GM21786 (cell line): ENCODE results near the gene TMCO4.
A peak's percentile ranks its signal among the peaks of the same experiment; 100 is the strongest.
"Not testable (repeated sequence)": the region's sequence is repeated elsewhere in the genome, so short reads cannot be mapped to it uniquely, and the experiment has no call there.

Experiments
- ATAC-seq: cut with Tn5 transposase; IDR thresholded peaks from one replicate; pipeline ENCODE4 v1.9.1; 2021; ENCODE audit not compliant: unreplicated experiment

The TMCO4 gene

DNA sequence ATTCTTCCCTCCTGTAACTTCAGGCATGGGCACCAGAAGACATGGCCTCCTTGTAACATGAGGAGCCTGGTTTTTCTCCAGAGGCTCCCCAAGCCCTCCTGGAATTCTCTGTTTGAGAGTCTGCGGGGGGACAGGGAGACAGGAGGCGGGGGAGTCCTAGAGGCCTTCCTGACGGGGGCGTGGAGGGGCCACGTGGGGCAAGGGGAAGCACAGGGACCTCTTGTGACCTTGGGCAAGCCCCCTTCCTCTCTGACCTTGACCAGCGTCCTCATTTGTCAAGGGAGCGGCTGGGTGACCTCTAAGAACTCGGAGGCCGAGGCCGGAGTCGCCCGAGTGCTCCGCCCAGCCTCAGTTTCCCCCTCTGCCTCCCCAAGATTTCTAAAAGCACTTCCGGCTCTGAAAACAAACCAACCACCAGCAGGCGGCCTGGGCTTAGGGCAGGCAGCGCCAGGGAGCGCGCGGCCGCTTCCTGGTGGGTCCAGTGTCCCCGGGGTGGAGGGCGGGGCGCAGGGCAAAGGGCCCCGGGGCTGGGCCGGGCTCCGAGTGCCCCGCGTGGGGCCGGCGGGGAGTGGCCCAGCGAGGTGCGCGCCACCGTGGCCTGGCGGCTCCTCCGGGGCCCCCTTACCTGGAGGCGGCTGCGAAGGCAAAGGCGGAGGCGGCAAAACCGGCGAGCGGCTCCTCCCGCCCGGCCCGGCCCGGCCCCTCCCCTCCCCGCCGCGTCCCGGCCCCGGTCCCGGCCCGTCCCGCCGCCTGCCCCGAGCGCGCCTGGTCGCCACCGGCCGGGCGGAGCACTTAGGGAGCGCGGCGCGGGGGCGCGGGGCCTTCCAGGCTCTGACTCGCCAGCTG lies at the start of gene TMCO4:
TSS of gene TMCO4 (minus strand) at position 687 of the 846 bp plus-strand sequence. CDS start 19,158 bp downstream, outside the sequence.
- peak; percentile 59 for ATAC-seq

DNA sequence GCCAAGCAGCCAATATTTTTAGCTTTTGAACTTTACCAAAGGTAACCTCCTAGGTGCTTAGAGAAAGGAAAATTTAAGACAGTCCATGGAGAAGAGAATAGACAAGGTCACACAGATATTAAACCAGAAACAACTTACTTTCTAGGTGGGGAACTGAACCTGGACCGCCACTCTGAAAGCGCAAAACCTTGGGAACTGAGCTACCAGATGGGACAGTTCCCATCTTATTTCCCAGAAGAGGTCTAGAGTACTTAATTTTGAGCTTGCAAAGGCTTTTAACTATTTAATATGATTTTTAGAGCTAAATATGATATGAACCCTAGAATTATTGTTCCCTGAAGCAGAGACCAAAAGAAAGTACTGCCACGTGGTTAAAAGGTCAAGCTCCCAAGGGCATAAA lies 49.6 kb upstream of the TMCO4 start:
- not testable (repeated sequence) for ATAC-seq

DNA sequence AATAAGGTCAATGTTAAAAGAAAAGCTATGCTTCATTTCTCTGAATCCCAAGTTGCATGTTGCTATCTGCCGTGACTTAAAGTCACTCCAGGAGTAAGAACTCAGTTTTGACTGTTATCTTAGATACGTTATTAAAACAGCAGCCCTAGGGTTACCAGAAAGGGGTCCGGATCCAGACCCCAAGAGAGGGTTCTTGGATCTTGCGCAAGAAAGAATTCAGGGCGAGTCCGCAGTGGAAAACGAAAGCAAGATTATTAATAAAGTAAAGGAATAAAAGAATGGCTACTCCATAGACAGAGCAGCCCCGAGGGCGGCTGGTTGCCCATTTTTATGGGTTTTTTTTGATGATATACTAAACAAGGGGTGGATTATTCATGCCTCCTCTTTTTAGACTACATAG lies 47.6 kb upstream of the TMCO4 start:
- ATAC-seq, result not testable (repeated sequence)

DNA sequence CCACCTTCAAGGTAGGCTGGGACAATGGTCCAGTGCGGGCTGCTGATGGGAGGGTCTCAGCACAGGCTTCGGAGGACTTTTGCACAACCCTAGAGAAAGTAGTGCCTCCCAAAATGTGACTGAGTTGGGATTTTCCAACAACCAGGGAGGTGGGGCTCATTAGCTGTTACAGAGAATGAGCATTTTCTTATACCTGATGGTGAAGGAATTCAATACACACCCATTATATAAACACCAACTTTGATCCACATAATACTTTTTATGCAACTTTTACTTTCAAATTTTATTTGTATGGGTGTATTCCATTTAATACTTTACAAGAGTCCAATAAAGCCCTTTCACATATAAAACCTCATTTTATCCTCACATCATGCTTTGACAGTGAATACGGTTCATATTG lies 46.6 kb upstream of the TMCO4 start:
- no peak for ATAC-seq

DNA sequence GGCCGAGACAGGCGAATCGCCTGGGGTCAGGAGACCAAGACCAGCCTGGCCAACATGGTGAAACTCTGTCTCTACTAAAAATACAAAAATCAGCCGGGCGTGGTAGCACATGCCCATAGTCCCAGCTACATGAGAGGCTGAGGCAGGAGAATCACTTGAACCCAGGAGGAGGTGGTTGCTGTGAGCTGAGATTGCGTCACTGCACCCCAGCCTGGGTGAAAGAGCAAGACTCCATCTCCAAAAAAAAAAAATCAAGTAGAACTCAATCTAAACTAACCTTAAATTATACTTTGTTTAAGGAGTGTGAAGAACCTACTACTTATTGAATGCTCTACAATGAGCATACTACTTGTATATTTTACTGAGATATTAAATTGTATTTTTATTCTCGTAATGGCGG lies 45.8 kb upstream of the TMCO4 start:
- ATAC-seq, result no peak

DNA sequence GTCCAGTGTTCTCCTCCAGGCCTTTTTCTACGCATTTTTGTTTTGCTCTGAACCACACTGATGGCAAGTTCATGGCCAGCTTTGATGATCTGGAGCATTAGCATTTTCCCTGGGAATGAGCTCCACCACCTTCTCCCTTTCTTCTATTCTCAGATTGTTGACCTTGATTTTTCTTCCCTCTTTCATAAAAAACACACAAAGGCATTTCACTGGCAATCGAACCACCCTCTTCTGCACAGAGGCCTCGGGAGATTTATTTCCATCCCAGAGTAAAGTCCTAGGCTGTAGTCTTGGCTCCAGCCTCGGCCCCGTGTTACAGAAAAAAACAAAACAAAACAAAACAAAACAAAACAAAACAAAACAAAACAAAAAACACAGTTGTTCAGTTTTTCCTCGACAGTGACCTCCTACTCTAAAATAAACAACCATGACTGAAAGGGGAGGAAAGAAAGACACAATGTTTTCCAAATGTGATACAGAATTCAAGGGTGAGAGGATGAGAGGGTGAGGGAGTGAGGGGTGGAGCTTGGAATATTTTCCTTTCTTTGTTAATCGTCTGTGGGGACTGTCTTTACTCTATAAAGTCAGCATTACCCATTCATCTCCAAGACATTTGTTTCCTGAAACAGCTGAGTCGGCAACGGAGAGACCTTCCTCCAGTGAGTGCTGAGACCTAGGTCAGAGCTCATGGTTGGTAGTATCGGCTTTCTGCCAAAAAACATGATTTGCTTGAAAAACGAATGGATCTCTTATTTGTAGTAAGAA lies 45.2 kb upstream of the TMCO4 start:
- no peak for ATAC-seq

DNA sequence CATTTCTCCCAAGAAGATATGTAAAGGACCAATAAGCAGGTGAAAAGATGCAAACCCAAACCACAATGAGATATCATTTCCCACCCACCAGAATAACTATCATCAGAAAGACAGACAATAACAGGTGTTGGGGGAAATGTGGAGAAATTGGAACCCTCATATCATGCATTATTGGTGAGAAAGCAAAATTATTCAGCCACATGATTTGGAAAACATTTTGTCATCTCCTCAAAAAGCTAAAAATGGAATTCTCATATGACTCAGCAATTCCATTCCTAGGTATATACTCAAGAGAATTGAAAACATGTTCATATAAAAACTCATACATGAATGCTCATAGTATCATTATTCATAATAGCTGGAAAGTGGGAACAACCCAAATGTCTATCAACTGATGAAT lies 40.5 kb upstream of the TMCO4 start:
- ATAC-seq, result no peak

DNA sequence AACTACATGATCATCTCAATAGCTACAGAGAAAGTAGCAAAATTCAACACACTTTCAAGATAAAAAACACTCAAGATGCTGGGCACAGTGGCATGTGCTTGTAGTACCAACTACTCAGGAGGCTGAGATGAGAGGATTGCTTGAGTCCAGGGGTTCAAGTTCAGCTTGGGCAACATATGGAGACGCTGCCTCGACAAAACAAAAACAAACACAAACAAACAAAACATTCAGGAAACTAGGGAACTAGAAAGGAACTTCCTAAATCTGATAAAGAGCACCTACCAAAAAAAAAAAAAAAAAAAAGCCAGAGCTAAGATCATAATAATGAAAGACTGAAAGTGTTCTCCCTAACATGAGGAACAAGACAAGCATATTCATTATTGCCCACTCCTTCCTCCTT lies 38.1 kb upstream of the TMCO4 start:
- ATAC-seq, result no peak

DNA sequence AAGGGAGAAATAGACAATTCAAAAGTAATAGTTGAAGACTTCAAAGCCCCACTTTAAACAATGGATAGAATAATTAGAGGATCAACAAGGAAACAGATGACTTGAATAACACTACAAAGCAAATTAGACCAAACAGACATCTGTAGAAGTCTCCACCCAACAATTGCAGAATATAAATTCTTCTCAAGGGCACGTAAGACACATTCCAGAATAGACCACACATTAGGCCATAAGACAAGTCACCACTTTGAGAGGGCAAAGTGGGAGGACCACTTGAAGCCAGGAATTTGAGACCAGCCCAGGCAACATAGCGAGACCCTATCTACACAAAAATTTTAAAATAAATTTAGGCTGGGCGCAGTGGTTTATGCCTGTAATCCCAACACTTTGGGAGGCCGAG lies 35.9 kb upstream of the TMCO4 start:
- no peak for ATAC-seq

DNA sequence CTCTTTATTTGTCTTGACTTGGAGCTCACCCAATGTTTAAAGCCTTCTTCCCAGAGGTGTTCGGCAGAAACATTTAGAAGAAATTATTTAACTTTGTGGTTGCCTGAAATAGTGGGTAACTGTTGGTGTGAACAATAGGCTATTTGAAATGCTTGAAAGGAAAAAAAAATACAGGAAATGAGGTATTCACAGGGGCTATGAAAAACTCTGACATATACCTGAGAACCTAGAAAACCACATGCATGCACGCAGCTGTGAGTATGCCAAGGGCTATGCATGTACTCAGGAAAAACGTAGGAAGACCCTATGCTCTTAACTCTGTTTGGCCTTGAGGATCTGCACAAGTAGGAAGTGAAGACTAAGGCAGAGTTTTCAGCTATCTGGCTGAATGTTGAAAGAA lies 31.7 kb upstream of the TMCO4 start:
- ATAC-seq, result no peak

DNA sequence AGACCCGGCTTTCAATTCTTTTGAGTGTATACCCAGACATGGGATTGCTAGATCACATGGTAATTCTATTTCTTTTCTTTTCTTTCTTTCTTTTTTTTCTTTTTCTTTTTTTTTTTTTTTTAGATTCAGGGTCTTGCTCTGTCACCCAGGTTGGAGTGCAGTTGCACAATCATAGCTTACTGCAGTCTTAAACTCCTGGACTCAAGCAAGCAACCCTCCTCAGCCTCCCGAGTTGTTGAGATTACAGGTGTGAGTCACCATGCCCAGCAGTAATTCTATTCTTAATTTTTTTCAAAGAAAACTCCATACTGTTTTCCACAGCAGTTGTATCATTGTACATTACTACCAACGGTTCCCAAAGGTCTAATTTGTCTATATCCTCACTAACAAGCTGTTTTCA lies 28.8 kb upstream of the TMCO4 start:
- no peak for ATAC-seq

DNA sequence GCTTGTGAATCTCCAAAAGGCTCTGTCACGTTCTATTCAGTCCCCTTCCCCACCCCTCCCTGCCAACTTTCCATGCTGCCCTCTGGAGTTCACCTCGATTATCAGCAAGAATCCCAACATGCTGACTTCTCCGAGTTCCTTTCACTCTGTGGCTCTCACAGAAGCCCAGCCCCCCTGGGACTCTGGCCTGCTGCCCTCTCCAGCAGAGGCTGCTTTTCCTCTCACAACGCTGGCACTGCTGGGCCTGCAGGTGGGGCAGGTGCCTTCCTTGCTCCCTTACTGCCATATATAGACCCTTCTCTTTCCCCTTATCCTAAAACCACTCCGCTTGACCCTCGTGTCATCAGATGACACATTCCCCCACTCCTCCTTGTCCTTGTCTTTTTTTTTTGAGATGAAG lies 25.6 kb upstream of the TMCO4 start:
- no peak for ATAC-seq

DNA sequence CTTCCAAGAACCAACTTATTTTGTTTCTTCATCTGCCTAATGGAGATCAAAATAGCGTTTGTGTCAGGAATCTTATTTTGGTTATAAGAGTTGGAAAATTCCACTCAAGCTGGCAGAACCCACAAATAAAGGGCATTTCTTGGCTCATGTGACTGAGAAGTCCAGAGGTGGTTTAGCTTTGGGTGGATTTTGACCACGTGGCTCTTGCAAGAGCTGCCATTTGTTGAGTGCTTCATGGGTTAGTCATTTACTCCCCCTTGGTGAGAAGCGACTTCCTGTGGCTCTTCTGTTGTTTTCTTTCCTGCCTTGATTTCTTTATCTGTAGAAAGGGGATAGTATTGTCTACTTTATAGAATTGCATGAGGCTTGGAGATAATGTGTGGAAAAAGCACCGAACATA lies 24.8 kb upstream of the TMCO4 start:
- no peak for ATAC-seq

DNA sequence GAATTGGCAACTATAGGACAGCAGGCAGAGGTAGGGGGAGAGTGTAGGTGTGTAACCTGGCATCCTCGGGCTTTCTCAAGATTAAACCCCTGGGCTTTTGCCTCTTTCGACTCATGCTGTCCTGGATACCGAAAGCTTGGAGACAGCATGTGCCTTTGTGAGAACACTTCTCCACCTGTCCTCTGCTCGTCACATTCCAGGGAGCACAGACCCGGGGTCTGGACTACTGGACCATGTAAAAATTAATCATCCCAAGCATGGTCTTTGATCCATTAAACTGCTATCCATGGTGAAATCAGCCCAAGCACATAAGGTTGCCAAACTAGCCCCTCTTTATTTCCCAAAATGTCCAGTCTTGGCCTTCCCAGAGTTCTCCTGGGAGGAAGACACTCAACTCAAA lies 24.3 kb upstream of the TMCO4 start:
- no peak for ATAC-seq

DNA sequence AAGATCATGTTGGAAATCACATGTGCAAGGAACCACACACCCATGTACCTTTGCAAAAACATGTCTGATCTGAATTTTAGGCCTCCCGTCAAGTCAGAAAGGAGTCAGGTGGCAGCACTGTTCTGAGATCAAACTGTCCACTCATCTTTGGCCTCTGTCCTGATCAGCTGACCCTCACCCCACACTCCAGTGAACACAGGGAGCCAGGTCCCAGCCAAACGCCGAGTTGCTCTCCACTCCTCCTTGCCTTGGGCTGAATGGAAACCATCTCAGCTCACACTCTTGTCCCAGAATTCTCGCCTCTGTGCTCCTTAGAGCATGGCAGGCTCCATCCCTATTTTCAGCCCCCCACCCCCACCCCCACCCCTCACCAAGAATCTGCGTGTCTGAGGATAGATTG lies 20.0 kb upstream of the TMCO4 start:
- no peak for ATAC-seq

DNA sequence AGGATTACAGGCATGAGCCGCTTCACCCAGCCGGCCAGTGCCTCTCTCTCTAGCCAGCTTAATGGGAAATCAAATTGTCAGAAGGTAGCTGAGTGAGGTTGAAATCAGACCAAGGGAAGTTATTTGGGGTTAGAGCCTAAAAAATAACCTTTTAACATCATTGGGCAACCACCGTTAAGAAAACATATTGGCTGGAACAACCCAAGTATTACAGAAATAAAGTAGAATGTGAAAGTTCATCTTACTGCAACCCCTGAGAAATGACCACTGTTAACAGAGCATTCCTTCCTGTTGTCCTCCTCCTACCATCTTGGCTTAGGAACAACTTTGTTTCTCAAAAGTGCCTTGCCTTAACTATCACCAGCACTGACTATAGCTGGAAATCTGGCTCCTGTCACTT lies 18.6 kb upstream of the TMCO4 start:
- ATAC-seq, result no peak

DNA sequence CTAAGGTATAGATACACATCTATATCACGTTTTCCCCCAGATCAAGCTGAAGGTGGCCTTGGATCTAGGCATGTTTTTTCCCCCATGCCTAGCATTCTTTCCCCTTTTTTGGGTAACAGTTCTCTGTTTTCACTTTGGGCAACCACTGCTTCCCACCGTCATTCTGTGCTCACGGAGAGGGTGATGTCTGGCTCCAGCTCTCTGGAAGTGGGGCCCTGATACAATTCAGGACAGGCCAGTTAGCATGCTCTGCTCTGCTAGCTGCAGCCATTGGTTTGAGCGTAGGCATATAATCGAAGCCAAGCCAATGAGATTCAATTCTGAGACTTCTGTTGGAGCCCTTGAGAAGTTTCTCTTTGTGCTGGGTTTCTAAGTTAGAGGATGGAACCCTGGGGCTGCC lies 17.4 kb upstream of the TMCO4 start:
- no peak for ATAC-seq

DNA sequence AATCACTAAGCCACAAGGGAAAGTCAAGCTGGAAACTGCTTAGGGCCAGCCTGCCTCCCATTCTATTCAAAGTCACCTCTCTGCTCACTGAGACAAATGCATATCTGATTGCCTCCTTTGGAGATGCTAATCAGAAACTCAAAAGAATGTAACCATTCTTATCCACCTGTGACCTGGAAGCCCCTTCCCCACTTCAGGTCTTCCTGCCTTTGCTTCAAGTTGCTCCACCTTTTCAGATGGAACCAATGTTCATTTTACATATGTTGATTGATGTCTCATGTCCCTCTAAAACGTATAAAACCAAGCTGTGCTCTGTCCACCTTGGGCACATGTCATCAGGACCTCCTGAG lies 17.0 kb upstream of the TMCO4 start:
- ATAC-seq, result not testable (repeated sequence)

DNA sequence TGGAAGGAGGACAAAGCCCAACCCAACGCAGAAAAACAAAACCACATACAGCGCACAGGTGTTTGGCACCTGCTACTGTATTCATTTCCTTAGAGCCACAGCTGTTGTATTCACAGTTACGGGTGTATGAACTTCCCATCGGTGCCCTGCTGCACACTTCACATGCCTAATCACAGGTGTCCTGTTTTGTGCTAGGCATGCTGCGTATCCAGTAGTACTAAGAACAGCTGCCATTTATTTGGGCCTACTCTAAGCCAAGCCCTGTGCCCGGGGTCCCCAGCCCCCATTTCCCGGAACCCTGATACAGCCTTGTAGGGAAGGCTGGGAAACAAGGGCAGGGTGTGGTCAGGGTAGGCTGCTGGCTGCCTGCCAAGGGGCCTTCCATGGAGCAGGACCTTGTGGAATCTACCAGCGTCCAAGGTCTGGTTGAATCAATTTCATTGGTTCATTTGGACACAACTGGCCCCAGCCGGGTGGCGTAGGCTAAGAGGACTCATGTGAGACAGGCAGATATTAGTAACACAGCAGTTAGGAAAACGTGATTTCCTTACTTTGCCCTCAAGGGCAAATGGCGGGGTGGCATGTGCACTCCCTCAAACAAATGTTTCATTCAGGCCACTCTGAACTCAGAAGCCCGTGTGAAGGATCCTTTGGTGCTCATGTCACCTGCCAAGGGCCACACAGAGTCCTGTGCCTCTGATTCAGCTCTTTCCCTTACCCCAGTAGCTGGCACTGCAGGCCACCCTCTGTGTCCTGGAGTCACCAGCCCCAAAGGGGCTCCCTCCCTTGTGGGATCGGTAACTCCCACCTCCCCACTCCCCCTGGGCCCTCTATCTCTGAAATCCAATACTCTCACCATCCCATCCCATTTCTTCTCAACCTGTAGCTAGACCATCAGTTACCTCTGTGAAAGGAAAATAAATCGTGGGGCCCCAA lies 16.4 kb upstream of the TMCO4 start:
- no peak for ATAC-seq

DNA sequence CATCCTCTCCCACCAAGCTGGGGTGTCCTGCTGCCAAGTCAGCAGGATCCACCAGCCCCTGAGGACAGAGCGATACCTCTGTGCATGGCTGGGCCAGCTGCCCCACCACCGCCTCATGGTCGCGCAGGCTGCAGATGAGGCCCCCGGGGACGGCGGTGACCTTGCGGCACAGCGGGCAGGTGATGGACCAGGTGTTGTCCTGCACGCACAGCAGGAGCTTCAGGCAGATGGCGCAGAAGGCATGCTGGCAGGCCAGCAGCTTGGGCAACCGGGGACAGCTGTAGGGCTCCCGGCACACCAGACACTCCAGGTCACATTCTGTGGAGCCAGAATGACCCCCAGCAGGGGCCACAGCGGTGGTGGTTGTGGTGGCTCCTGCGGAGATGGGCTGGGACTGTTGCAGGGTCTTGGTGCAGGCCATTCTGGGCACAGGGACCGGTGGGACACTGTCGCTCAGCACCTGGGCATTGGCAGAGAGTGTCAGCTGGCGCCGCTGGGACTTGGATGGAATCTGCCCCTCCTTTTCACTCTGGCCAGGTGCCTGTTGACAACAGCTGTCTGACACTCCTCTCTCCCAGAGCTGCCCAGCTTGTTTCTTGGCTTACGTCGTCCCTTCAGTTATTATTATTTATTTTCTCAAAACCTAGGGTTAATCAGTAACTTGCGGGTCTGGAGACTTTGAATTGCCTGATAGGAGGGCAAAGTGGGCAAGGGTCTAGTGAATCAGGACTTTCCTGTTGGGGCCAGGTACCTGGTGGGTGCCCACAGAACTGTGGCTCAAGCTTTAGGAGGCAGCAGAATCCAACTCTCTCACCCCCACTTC lies 15.2 kb upstream of the TMCO4 start, which contains the start of gene RNF186:
TSS of gene RNF186 (minus strand) at position 603 of the 823 bp plus-strand sequence. CDS start at position 421, 182 bp downstream.
- ATAC-seq, result no peak
